ENCODE measurements around the gene HPCAL1.
A peak's percentile ranks its signal among the peaks of the same experiment; 100 is the strongest.

Gene HPCAL1

GRCh38 chr2:10410001-10410822 lies 107.5 kb downstream of the HPCAL1 start:
- no peak for DNase-seq

- no peak for DNase-seq
Measured at GRCh38 chr2:10410823-10411437, 108.2 kb downstream of the HPCAL1 start.

- DNase-seq: no peak
Measured at GRCh38 chr2:10411557-10411956, 108.9 kb downstream of the HPCAL1 start.

- no peak for DNase-seq
Measured at GRCh38 chr2:10412380-10412779, 109.7 kb downstream of the HPCAL1 start.

GRCh38 chr2:10413503-10413902 lies 110.8 kb downstream of the HPCAL1 start:
- DNase-seq: no peak

GRCh38 chr2:10413991-10414451 lies 111.3 kb downstream of the HPCAL1 start:
- DNase-seq: no peak

GRCh38 chr2:10414591-10414990 lies 111.9 kb downstream of the HPCAL1 start:
- DNase-seq: peak; percentile 91

- DNase-seq: no peak
Measured at GRCh38 chr2:10415048-10415447, 112.3 kb downstream of the HPCAL1 start.

- no peak for DNase-seq
Measured at GRCh38 chr2:10415640-10416039, 112.9 kb downstream of the HPCAL1 start.

GRCh38 chr2:10417551-10418335 lies 115.0 kb downstream of the HPCAL1 start:
- DNase-seq: no peak

GRCh38 chr2:10419553-10420257 lies 117.0 kb downstream of the HPCAL1 start:
- DNase-seq: no peak

- DNase-seq: no peak
Measured at GRCh38 chr2:10422251-10422650, 119.5 kb downstream of the HPCAL1 start.

GRCh38 chr2:10422732-10423399 lies 120.2 kb downstream of the HPCAL1 start:
- DNase-seq: no peak

GRCh38 chr2:10423400-10423774 lies 120.7 kb downstream of the HPCAL1 start:
- no peak for DNase-seq

- no peak for DNase-seq
Measured at GRCh38 chr2:10424051-10424450, 121.3 kb downstream of the HPCAL1 start.

- DNase-seq: no peak
Measured at GRCh38 chr2:10424916-10425505, 122.3 kb downstream of the HPCAL1 start.

GRCh38 chr2:10425699-10426098 lies 123.0 kb downstream of the HPCAL1 start:
- no peak for DNase-seq

GRCh38 chr2:10426726-10427617 lies 124.3 kb downstream of the HPCAL1 start:
- DNase-seq: no peak

- no peak for DNase-seq
Measured at GRCh38 chr2:10427618-10427949, 124.9 kb downstream of the HPCAL1 start.

GRCh38 chr2:10428355-10428754 lies 125.7 kb downstream of the HPCAL1 start:
- DNase-seq: no peak

- DNase-seq: no peak
Measured at GRCh38 chr2:10428924-10429323, 126.2 kb downstream of the HPCAL1 start.

All from NCI-H1105 (cell line).